Subcutaneous abdominal adipose tissue (tissue), 5 donors: ENCODE results near the gene THOC1.

Experiments used
- H3K27ac ChIP-seq: one replicate; pipeline ENCODE4 v1.7.0; 2013; ENCODE audit warnings: low read depth, mild to moderate bottlenecking, inconsistent platforms, low read length, moderate library complexity
- H3K27me3 ChIP-seq, 5 donors: one replicate each; pipeline ENCODE4 v1.7.0; 2013; ENCODE audit warnings: low read length in 5 of 5, inconsistent platforms in 1 of 5; ENCODE audit not compliant: control insufficient read depth in 5 of 5, insufficient read depth in 4 of 5
- H3K36me3 ChIP-seq, 5 donors: one replicate each; pipeline ENCODE4 v1.7.0; 2013; ENCODE audit warnings: low read length in 5 of 5; ENCODE audit not compliant: control insufficient read depth in 5 of 5, insufficient read depth in 5 of 5
- H3K4me1 ChIP-seq, 5 donors: one replicate each; pipeline ENCODE4 v1.7.0; 2013; ENCODE audit warnings: low read length in 5 of 5, mild to moderate bottlenecking in 3 of 5, moderate library complexity in 1 of 5; ENCODE audit not compliant: control insufficient read depth in 5 of 5, insufficient read depth in 5 of 5
- H3K4me3 ChIP-seq, 5 donors: one replicate each; pipeline ENCODE4 v1.7.0; 2013; ENCODE audit warnings: low read length in 5 of 5, low read depth in 1 of 5
- H3K9ac ChIP-seq, 5 donors: one replicate each; pipeline ENCODE4 v1.7.0; 2013; ENCODE audit warnings: low read length in 5 of 5, mild to moderate bottlenecking in 4 of 5, moderate library complexity in 3 of 5
- H3K9me3 ChIP-seq, 5 donors: one replicate each; pipeline ENCODE4 v1.7.0; 2013; ENCODE audit warnings: low read length in 5 of 5; ENCODE audit not compliant: control insufficient read depth in 5 of 5
- donor health status: healthy.
- donor health status: healthy.
- donor health status: healthy.
- donor health status: healthy.
- donor health status: healthy.

The THOC1 gene

GRCh38 chr18:225745-226144 is 42.1 kb downstream of the THOC1 start:
- H3K4me3 ChIP-seq = no peak overlapping the region
- H3K4me1 ChIP-seq = no peaks in the 10 kb centered on the region
- no peak overlapping the region for H3K9ac ChIP-seq
- peaks cover 24 to 40% (median 32%) of the 10 kb centered on the region in 5 donors for H3K36me3 ChIP-seq
- no peaks in the 10 kb centered on the region for H3K27me3 ChIP-seq
- no peak overlapping the region for H3K27ac ChIP-seq
- no peaks in the 10 kb centered on the region for H3K9me3 ChIP-seq

GRCh38 chr18:220708-221107 is 47.1 kb downstream of the THOC1 start:
- H3K4me1 ChIP-seq = no peaks in the 10 kb centered on the region
- no peaks in the 10 kb centered on the region for H3K27me3 ChIP-seq
- no peak overlapping the region for H3K4me3 ChIP-seq
- H3K9ac ChIP-seq = no peak overlapping the region
- no peak overlapping the region for H3K27ac ChIP-seq
- peaks cover 43 to 59% (median 49%) of the 10 kb centered on the region in 5 donors for H3K36me3 ChIP-seq
- no peaks in the 10 kb centered on the region for H3K9me3 ChIP-seq

GRCh38 chr18:217532-218336 is 50.1 kb downstream of the THOC1 start:
- H3K9ac ChIP-seq = no peak overlapping the region
- H3K9me3 ChIP-seq = no peaks in the 10 kb centered on the region
- peaks cover 47 to 63% (median 56%) of the 10 kb centered on the region in 5 donors for H3K36me3 ChIP-seq
- no peak overlapping the region for H3K4me3 ChIP-seq
- no peaks in the 10 kb centered on the region for H3K27me3 ChIP-seq
- no peaks in the 10 kb centered on the region for H3K4me1 ChIP-seq
- no peak overlapping the region for H3K27ac ChIP-seq

GRCh38 chr18:215448-216010 is 52.3 kb downstream of the THOC1 start:
- Histone ChIP-seq H3K27me3 (no peaks in the 10 kb centered on the region), H3K9me3 (no peaks in the 10 kb centered on the region), H3K36me3 (peaks cover 60 to 80% (median 69%) of the 10 kb centered on the region in 5 donors), H3K9ac (no peak overlapping the region), H3K27ac (no peak overlapping the region), H3K4me1 (no peaks in the 10 kb centered on the region), H3K4me3 (no peak overlapping the region)

GRCh38 chr18:213966-214365 is 53.9 kb downstream of the THOC1 start:
- H3K36me3 ChIP-seq = peaks cover 66 to 86% (median 77%) of the 10 kb centered on the region in 5 donors
- H3K4me1 ChIP-seq = no peaks in the 10 kb centered on the region
- no peak overlapping the region for H3K27ac ChIP-seq
- H3K9me3 ChIP-seq = no peaks in the 10 kb centered on the region
- no peak overlapping the region for H3K9ac ChIP-seq
- H3K4me3 ChIP-seq = no peak overlapping the region
- H3K27me3 ChIP-seq = no peaks in the 10 kb centered on the region

GRCh38 chr18:213505-213904 is 54.3 kb downstream of the THOC1 start:
- H3K9me3 ChIP-seq = no peaks in the 10 kb centered on the region
- no peak overlapping the region for H3K27ac ChIP-seq
- H3K4me3 ChIP-seq = no peak overlapping the region
- no peaks in the 10 kb centered on the region for H3K4me1 ChIP-seq
- no peaks in the 10 kb centered on the region for H3K27me3 ChIP-seq
- no peak overlapping the region for H3K9ac ChIP-seq
- H3K36me3 ChIP-seq = peaks cover 66 to 84% (median 73%) of the 10 kb centered on the region in 5 donors

- H3K36me3 ChIP-seq = peaks cover 61 to 76% (median 66%) of the 10 kb centered on the region in 5 donors
- H3K9ac ChIP-seq = no peak overlapping the region
- H3K27ac ChIP-seq = no peak overlapping the region
- H3K4me3 ChIP-seq = no peak overlapping the region
- H3K4me1 ChIP-seq = no peaks in the 10 kb centered on the region
- H3K27me3 ChIP-seq = no peaks in the 10 kb centered on the region
- no peaks in the 10 kb centered on the region for H3K9me3 ChIP-seq
Measured at GRCh38 chr18:212780-213179, 55.1 kb downstream of the THOC1 start.

- Histone ChIP-seq H3K27ac (no peak overlapping the region), H3K9me3 (no peaks in the 10 kb centered on the region), H3K27me3 (no peaks in the 10 kb centered on the region), H3K4me1 (no peaks in the 10 kb centered on the region), H3K9ac (no peak overlapping the region), H3K36me3 (peaks cover 49 to 67% (median 54%) of the 10 kb centered on the region in 5 donors), H3K4me3 (no peak overlapping the region)
Measured at GRCh38 chr18:211582-211981, 56.3 kb downstream of the THOC1 start.

GRCh38 chr18:210733-211132 is 57.1 kb downstream of the THOC1 start:
- Histone ChIP-seq H3K9me3 (no peaks in the 10 kb centered on the region), H3K27ac (no peak overlapping the region), H3K4me1 (no peaks in the 10 kb centered on the region), H3K27me3 (no peaks in the 10 kb centered on the region), H3K4me3 (no peak overlapping the region), H3K36me3 (peaks cover 48 to 67% (median 55%) of the 10 kb centered on the region in 5 donors), H3K9ac (no peak overlapping the region)

- H3K4me1 ChIP-seq = no peaks in the 10 kb centered on the region
- H3K27me3 ChIP-seq = no peaks in the 10 kb centered on the region
- H3K36me3 ChIP-seq = peaks cover 48 to 67% (median 55%) of the 10 kb centered on the region in 5 donors
- no peaks in the 10 kb centered on the region for H3K9me3 ChIP-seq
- H3K9ac ChIP-seq = no peak overlapping the region
- no peak overlapping the region for H3K4me3 ChIP-seq
- H3K27ac ChIP-seq = no peak overlapping the region
Measured at GRCh38 chr18:210075-210474, 57.8 kb downstream of the THOC1 start.
